ENCODE data around the gene AQP1.

The AQP1 gene

DNA sequence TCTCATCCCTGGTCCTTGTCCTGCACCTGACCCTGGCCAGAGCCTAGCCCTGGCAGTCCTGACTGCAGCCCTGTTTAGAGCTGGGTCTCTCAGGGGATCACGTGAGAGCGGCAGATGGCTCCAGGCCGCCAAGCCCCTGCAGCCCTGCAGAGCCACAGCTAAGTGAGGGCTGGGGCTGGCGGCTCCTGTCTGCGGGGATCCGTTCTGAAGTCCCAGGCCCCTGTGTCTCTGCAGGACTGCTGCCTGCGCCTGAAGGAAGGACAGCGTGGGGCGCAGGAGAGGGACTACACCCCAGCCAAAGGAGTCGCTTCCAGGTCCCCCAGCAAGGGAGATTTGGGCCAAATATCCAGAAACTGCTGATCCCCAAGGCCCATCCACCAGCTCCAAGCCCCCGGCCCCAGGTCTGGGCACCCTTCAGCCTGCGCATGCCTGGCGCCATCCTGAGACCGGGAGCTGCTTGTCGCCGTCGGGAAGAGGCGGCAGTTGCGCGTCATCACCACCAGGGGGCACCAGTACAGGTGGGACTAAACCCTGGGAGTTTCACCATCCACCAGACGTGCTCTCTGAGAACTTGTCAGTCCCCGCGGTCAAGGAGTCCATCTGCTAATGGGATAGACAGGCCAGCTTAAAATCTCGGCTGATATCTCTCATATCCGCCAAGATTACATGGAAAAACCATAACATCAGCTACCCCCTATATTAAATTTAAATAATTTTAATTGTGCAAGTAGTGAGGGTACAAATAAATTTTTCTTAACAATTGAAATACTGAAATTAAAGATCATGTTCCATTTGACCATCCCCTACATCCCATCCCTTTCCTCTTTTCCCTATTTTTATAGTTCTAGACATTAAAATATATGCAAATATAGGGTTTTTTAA, 27.0 kb downstream of the AQP1 start:
- peak; percentile 89 for DNase-seq

DNA sequence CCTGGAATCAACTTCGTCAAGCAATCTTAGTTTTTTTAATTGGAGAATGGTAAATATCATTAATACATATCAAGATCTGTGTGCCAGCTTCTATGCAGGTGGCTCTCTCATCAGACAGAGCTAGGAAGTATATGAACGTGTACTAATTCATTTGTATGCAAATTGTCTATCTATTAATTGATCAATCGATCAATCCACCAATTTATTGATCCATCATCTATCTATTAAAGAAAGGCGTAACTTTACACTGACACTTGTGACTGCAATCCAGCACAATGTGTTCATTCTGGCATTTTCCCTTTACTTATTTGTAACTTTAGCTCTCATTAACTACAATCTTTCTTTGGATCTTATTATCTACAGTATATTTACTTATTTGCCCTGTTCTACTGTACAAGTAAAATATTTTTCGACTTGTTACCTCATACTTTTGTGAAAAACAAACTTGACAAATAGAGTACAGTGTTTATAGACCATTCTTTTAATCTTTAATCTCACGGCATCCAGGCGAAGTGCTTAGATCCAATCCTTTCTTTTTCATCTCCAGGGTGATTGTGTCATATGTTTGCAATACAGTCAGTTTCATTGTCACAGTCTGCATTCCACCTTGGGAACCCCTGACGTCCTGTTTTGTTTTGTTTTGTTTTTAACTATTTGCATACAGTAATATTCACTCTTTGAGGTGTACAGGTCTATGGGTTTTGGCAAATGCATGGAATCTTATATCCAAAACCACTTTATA, 30.1 kb downstream of the AQP1 start:
- no peak for DNase-seq

DNA sequence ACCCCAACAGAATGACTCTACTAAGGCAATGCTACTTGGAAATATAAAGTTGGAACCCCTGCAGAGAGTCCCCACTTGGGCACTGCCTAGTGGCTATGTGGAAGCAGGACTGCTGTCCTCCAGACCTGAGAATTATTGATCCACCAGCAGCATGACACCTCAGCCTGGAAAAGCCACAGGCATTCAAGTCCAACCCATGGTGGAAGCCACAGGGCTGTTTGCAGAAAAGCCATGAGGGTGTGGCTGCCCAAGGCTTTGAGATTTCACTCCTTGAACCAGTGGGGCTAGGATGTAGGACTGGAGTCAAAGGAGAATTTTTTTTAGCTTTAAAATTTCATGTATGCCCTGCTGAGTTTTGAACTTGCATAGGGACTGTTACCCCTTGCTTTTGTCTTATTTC, 38.5 kb downstream of the AQP1 start:
- no peak for DNase-seq

DNA sequence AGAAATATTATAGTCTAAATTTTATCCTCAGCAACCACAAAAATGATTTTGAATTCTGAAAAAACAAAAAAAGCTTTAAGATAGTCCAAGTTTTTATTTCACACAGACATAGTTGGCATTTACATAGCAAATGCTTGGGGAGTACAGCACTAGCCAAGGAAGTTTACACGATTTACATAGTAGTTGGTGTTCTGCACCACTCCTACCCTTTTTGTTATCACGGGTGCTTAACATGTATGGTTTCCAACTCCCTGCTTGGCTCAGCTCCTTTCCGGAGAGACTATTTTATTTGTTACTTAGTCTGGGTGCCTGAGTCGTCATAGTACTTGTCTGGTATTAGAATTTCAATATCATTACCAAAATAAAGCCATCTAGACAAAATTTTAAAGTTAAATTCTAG, 43.3 kb downstream of the AQP1 start:
- DNase-seq = no peak

DNA sequence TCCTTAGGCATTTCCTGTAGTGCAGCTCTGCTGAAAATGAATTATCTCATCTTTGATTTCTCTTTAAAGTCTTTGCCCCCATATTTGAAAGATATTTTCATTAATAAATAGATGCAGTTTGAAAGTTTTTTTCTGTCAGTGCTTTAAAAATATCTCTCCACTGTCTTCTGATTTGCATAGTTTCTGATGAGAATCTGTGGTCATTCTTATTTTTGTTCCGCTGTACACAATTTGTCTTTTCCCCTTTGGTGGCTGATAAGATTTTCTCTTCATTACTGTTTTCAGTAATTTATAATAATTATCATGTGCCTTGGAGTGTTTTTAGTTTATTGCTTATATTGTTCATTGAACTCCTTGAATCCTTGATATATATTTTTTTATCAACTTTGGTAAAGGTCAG, 45.1 kb downstream of the AQP1 start:
- no peak for DNase-seq

DNA sequence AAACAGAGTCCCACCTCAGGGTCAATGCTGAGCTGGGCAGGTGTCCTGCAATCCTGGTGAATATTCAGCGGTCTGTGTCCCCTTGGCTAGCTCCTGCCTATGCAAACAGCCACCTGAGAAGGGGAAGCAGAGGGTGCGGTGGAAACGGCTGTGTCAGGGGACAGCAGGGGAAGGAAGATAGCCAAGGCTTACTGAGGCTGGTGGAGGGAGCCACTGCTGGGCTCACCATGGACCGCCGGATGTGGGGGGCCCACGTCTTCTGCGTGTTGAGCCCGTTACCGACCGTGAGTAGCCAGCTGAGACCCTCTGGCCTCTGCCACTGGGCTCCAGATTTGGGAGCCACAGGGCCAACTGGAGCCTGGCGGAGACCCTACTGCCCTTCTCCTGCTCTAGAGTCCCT, 52.2 kb downstream of the AQP1 start, which contains the start of gene GHRHR:
GHRHR (plus strand) TSS at position 112 of the 400 bp plus-strand sequence; CDS start at position 228, 116 bp downstream.
- DNase-seq = no peak

DNA sequence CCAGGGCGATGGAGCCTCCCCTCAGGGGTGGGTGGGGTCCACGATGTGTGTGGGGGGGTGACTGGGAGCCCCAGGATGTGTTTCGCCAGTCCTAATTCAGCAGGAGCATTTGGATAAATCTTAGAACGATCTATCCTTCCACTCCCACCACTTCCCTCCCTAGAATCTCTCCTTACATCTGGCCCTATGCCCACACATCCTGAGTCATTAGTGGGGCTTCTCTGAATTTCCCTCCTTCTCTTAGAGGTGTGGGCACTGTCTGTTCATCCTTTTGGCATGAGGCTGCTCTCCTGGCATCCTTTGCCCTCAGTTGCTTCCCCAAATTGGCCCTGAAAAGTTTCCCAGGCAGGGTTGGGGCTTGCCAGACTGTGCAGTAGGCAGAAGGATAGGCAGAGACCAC, 53.7 kb downstream of the AQP1 start:
- no peak for DNase-seq

DNA sequence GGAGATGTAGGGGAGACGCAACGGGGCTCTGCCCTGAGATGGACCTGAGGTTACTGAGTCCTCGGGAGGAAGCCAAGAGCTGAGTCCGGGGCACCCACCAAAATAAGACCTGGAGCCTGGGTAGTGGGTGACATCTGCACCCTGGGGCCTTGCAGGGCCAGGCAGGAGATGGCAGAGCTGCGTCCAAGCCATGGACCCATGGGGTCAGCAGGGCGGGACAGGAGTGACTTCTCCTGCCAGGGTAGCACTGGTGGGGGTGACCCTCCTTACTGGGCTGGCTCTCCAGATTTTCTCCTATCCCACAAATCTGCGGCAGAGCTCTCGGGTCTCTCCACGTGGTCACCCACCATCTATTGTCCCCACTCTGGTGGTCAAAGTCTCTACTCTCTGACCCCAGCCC, 54.2 kb downstream of the AQP1 start:
- no peak for DNase-seq

DNA sequence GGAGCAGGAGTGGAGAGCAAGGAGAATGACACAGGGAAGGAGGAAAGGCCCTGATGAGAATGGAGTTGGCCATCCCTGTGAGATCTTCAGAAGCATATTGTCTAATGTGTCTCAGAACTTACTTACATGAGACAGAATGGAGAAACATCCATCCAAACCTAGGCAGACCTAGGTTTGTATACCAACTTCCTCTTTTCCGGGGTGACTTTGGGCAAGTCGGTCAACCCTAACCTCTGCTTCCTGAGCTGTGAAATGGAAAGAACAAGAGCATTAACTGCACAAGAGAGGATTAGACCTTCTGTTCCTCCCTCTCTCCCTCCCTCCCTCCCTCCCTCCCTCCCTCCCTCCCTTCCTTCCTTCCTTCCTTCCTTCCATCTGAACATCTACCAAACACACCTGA, 56.6 kb downstream of the AQP1 start:
- no peak for DNase-seq

DNA sequence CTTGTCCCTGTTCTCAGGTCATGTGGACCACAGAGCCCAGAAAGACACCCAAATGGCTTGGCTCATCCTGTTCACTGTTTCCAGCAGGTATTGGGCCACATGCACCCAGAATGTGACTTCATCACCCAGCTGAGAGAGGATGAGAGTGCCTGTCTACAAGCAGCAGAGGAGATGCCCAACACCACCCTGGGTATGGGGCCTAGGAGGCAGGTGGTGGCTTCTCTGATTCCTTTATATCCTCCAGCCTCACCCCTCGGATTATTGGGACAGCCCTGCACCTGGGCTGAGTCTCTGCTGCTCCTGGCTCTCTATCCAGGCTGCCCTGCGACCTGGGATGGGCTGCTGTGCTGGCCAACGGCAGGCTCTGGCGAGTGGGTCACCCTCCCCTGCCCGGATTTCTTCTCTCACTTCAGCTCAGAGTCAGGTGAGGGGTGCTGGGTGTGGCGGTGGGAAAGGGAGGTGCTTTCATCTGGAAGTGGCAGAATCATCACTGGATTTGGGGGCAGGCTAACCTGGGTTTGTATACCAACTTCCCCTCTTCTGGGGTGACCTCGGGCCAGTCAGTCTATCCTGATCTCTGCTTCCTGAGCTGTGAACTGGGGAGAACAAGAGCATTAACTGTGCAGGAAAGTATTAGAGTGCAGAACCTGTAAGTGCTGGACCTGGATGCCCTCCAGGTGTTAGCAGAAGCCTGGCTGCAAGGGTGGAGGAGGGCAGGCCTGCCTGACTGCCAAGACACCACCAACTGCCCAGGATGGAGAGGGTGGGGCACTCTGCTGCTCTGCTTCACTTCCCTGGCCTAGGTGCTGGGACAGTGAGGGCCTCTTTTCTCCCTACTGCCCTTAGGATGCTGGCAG, 57.3 kb downstream of the AQP1 start:
- DNase-seq = no peak

DNA sequence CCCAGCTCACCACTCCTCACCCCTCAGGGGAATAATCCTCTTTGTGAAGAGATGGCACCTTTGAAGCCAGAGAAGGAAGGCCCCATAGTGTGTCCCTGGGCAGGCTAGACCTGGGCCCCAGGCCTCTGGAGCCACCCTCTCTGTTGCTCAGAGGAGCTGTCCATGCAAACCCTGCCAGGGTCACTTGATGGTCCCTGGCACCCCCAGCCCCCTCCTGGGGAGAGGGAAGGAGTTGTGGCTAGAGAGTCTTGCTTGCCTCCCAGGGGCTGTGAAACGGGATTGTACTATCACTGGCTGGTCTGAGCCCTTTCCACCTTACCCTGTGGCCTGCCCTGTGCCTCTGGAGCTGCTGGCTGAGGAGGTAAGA, 57.9 kb downstream of the AQP1 start:
- DNase-seq = no peak

DNA sequence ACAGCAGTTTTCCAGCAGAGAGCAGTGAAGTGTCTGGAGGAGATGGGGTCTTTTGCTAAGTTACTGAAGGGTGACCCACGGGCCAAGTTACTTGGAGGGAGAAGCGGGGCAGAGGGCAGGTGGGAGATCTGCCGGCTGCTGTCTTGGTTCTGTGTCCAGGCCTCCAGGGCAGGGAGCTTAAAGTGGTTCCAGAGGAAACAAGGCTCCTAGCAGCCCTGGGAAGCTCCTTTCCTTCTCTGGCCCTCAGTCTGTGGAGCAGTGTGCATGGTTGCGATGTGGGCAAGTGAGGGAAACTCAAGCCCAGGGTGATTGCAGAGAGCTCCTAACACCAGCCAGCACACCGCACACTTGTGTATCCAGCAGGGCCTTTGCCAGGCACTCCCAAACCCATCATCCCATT, 58.4 kb downstream of the AQP1 start:
- DNase-seq = no peak

DNA sequence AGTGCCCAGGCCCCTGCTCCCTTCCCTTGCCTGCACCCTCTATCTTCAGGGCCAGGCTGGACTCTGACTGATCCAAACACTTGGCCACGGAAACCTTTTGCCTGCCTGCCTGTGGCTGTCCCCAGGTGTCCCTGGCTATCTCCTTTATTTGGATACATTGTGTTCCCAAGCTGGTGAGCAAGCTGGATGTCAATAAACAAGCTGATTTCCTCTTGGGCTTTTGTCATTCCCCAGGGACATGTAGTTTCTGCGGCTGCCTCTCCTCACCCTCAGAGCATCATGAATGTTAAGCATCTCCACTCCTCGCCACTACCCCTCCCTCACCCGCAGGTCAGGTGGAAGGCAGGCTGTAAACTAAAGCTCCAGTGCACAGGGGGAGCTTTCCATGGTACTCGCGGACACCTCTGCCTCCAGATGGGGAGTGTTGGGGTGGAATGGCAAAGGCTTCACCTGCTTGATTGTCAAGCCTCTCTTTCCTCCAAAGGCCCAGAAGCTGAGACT, 59.0 kb downstream of the AQP1 start:
- no peak for DNase-seq

DNA sequence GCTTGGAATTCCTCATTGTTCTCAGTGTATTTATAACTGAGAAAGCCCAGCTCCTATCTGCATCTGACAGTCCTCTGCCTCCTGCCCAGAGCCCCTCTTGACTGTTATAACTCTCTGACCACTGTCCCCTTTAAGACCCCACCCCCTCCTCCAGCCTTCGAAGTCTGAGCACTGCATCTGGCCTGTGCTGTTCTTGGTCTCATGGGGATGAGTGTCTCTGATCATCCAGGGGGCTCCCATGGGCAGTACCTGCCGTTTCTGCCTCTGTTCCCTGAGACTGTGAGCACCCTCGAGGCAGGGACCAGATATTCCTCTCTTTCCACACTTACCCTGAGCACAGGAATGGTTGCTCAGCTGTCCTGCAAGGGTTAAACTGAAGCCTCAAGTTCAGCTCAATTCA, 59.8 kb downstream of the AQP1 start:
- DNase-seq = no peak

DNA sequence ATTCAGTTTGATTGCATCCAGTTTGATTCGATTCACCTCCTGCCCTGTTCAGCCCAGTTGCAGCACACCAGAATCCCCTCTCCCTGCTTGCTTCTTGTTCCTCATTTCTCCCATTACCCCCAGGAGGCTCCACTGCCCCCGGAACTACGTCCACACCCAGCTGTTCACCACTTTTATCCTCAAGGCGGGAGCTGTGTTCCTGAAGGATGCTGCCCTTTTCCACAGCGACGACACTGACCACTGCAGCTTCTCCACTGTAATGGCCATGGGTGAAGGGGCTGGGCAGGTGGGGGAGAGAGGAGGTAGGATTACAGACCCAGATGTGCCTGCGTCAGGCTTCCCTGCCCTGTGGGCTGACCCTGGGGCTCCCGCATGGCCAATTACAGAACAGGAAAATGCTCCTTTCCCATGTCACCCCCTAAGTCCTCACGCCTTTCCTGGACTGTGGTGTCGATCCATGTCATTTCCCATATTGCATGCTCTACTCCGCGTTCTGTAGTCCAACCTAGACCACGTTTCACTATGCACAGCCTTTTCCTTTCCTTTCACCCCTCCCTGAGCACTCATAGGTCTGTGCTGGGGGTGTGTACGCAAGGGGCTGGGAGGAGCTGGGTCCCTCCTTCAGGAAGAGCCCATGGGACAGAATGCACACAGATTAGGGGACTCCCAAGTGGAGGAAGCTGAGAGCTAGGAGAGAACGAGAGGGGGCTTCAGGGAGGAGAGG, 60.3 kb downstream of the AQP1 start:
- no peak for DNase-seq

DNA sequence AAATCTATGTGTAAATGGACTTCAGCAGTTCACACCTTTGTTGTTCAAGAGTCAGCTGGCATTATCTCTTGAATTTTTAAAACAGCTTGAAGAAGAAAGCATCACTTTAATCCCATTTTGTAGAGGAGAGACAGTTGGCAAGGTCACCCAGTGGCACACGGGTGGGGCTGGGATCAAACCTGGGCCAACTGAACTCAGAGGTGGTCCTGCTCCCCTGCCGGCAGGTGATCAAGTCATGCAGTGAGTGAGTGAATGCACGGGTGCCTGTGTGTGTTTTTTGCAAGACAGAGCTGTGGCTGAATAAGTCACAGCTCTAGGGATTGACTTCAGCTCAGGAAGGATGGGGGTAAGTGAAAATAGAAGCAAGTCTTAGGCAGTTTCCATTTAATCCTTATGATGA, 61.6 kb downstream of the AQP1 start:
- no peak for DNase-seq

DNA sequence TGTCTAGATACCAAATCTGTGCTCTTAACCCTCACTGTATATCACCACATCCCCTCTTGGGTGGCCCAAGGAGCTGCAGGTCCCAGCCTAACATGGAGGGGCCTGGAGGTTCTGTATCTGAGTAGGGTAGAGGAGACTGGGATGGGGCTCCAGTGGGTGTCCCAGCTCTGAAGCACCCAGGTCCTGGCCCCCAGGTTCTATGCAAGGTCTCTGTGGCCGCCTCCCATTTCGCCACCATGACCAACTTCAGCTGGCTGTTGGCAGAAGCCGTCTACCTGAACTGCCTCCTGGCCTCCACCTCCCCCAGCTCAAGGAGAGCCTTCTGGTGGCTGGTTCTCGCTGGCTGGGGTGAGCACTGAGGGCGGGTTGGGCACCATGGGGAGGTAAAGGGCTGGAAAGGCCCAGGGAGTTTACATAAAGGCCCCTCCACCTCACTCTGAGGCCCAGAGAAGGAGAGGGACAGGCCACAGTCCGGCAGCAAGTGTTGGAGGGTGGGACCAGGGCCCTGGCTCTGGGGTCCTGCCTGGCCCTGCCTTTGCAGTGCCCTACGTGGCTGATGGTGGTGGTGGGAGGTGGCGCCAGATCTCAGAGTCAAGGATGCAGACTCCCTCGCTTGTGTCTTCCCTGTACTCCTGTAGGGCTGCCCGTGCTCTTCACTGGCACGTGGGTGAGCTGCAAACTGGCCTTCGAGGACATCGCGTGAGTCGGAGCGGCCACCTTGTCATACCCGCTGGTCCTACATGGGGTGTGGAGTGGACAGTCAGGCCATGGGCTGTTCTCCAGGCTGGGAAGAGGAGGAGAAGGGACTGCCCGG, 62.3 kb downstream of the AQP1 start:
- no peak for DNase-seq

DNA sequence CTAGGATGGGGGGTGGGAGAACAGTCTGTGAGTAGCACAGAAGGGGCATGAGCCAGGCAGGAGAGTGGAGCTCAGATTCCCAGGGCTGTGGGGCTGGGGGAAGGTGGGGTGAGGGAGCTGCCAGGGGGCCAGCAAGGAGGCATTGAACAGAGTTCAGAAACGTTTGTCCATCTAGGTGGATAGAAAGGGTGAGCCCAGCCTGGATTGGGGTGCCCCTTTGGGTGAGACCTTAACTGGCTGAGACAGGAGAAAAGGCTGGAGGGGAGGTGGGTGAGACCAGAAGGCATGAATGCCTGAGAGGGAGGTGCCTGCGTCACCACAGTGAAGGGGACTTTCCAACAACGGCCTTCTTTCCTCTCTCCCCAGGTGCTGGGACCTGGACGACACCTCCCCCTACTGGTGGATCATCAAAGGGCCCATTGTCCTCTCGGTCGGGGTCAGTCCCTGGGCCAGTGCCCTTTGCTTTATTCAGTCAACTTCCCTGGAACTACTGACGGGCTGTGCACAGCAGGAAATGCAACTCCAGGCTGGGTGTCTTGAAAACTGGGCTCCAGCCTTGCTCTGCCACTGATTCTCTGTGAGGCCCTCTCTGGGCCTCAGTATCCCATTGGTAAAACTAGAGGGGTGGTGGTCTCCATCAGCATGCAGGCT, 63.1 kb downstream of the AQP1 start:
- peak; percentile 51 for DNase-seq

Data from NCI-H510A treated with DMSO at 0.1 percent for 48 hours (cell line).